Right ventricle myocardium inferior (tissue), 1 donor: Measurements from ENCODE around the gene USP13. TPM values are rescaled to one million over a fixed set of nuclear protein-coding genes. Genes with fewer than 3 reads are reported as not detected.

Source experiments
- ATAC-seq: fragments of 200-7000 bp; cut with Tn5 transposase; one replicate; pipeline ENCODE4 v1.9.1; 2020; ENCODE audit warnings: mild to moderate bottlenecking, moderate library complexity
- DNase-seq: peaks from one replicate; pipeline ENCODE4 v3.0.0; 2021; ENCODE audit errors: missing footprints
- intact Hi-C: fragments of 100-400 bp; cut with DNase I; formaldehyde crosslinking; loops from one replicate; pipeline ENCODE4 v1.11.0; 2022
- total RNA-seq: library from RNA; stranded (reverse); fragmentation: NEBNext Ultra II Directional; extraction: Animal tissue kit (Norgen Biotek cat#: 25700); gene quantifications from one replicate; pipeline ENCODE4 v1.2.1, GENCODE V29; 2021
- donor health status: DM: no; HTN: yes; CAD: no; lungs with severe emphysema.

USP13 gene
- total RNA-seq, 1 donor from 2014 or later: 122 TPM

- no peak for DNase-seq
- peak; percentile 85 for ATAC-seq
- intact Hi-C loops: no loop called here
These were observed 166.5 kb downstream of the USP13 start for GRCh38 chr3:179819379-179819778.

GRCh38 chr3:179822296-179822695 is 169.5 kb downstream of the USP13 start:
- ATAC-seq: no peak
- no peak for DNase-seq
- intact Hi-C loops: no loop called here

GRCh38 chr3:179825527-179826246 is 172.8 kb downstream of the USP13 start:
- intact Hi-C loops: no loop called here
- DNase-seq (no peak), ATAC-seq (no peak)

GRCh38 chr3:179826247-179826637 is 173.4 kb downstream of the USP13 start:
- ATAC-seq (no peak), DNase-seq (no peak)
- intact Hi-C loops: no loop called here

- ATAC-seq: no peak
- intact Hi-C loops: no loop called here
- no peak for DNase-seq
These were observed 175.9 kb downstream of the USP13 start for GRCh38 chr3:179828738-179829137.

GRCh38 chr3:179829401-179829800 is 176.6 kb downstream of the USP13 start:
- intact Hi-C loops: no loop called here
- ATAC-seq (no peak), DNase-seq (no peak)

GRCh38 chr3:179832333-179832854 is 179.6 kb downstream of the USP13 start:
- ATAC-seq: no peak
- intact Hi-C loops: no loop called here
- DNase-seq: no peak

- no peak for DNase-seq
- intact Hi-C loops: no loop called here
- ATAC-seq: no peak
These were observed 180.5 kb downstream of the USP13 start for GRCh38 chr3:179833294-179833693.

- ATAC-seq: peak; percentile 44
- DNase-seq: no peak
- intact Hi-C loops: no loop called here
These were observed 184.5 kb downstream of the USP13 start for GRCh38 chr3:179837374-179837773.

Other genes with a start within 250 kb of the USP13 start
- gene GNB4, start 201.6 kb upstream of the USP13 start, total RNA-seq: 15.8 TPM
- 19.1 TPM for gene ACTL6A, start 90.1 kb upstream of the USP13 start, total RNA-seq
- 44.4 TPM for gene MRPL47, start 48.4 kb upstream of the USP13 start, total RNA-seq
- gene NDUFB5, start 48.2 kb upstream of the USP13 start, total RNA-seq: 365 TPM